HCEC 1CT (cell line): Measurements from ENCODE around the gene NID2.
A peak's percentile ranks its signal among the peaks of the same experiment; 100 is the strongest.

Source experiments
- DNase-seq: peaks from one replicate; pipeline ENCODE4 v3.0.0-alpha.2; 2017

Gene NID2

GRCh38 chr14:52079239-52079959 lies 10.5 kb upstream of the NID2 start:
- peak; percentile 80 for DNase-seq

GRCh38 chr14:52078721-52079120 lies 9.9 kb upstream of the NID2 start:
- DNase-seq = no peak

DNA sequence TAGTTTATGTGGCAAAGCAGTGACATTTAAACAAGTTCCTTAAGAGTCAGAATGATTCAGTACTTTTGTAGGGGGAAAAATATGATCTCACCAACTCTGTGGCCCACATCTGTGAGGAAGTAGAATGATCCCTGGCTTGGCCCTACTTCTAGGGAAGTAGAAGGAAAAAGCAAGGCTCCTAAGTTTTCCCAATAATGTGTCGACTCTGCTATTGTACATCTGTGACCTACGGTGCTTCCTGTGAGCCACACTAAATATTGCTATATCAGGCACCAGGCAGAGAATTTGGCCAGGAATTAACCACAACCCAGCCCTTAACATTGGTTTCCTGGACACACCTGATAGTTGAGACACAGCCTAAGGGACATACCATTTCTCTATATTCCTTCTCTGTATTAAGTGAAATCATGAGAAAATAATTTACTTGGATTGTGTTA lies 9.3 kb upstream of the NID2 start:
- peak; percentile 74 for DNase-seq

GRCh38 chr14:52077256-52077979 lies 8.6 kb upstream of the NID2 start:
- DNase-seq = peak; percentile 61

DNA sequence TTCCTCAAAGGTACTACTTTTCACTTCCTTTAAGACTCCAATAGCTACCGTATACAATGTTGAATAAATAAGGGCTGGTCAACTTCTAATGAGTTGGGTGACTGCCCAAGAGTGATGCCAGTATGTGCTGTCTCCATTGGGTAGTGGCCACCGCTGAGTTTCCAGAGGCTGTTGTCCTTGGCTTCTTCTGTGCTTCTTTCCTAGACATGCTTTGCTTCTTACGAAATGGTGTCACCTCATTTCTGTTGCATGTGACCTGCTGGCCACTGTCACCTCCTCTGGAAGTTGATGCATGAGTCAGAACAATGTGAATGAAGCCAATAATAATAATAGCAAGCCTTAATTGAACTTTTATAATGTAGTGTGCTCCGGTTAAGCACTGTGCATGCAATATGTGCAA lies 7.5 kb upstream of the NID2 start:
- peak; percentile 48 for DNase-seq

DNA sequence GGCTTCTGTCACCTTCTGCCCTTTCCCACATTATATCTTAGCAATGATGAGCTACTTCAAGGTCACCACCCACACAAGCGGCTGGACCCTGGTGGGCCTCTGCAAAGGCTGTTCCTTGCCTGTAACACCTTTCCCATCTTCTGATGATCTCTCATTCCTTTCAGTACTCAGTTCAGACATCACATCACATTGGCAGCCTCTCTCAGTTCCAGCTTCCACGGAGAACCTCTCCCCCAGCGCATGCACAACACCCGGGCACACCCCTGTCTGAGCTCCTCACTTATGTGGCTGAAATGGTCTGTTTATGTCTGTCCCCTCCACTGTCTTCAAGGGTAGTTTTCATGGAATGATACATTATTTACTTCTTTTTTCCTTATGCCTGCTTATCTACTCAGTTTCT lies 6.5 kb upstream of the NID2 start:
- no peak for DNase-seq

DNA sequence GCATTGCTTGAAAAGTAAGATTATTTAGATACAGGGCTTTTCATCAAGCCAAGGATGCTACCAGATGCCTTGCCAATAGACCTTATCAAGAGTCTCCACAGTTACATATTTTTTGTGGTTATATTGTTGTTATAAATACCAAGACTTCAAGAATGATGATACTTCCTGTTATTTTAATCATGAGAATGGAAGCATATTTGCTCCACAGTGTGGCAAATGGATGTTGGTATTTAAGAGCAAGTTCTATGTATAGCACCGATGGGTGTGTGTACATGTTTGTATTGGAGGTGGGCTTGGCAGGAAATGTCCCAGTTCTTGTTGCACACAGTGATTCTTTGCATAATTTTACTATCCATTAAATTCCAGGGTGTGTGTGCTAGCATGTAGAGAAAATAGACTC lies 4.4 kb upstream of the NID2 start:
- DNase-seq = peak; percentile 64

- DNase-seq = no peak
These were observed 3.5 kb upstream of the NID2 start for GRCh38 chr14:52072266-52072780.

GRCh38 chr14:52071675-52072074 lies 2.8 kb upstream of the NID2 start:
- peak; percentile 61 for DNase-seq

GRCh38 chr14:52070051-52070431 lies 1.2 kb upstream of the NID2 start:
- DNase-seq = no peak

DNA sequence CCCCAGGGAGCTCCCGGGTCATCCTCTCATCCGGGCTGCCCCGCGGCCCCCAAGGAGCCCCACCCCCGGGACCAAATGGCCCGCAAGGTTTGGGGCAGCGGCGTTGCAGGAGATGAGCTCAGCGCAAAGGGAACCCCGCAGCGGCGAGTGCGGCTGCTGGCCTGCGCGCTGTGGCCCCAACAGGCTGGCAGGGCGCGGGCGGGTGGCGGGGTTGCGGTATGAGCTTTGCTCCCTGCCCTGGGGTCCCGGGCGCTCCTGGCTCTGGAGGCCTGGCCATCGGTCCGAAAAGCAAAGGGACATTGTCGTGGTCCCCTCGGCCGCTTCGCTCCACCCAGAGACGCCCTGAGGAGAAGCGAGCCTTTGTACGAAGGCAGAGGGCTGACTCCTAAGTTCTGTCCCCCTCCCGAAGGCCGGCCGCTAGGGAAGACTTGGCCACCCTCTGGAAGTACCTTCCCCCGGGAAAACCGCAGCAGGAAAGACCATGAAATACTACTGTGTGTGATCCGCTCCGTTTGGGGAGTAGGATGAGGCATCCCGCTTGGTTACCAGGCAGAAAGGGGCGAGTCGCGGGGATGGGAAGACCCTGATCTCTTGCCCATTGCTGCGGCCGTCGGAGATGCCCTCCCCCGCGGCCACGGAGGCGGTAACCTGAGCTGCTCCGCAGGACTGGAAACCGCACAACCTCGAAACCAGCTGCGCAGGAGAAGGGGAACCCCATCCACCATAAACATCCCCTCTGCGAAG lies 620 bp upstream of the NID2 start:
- DNase-seq = peak; percentile 67

- DNase-seq = peak; percentile 54
These were observed 815 bp downstream of the NID2 start for GRCh38 chr14:52067873-52068614.

DNA sequence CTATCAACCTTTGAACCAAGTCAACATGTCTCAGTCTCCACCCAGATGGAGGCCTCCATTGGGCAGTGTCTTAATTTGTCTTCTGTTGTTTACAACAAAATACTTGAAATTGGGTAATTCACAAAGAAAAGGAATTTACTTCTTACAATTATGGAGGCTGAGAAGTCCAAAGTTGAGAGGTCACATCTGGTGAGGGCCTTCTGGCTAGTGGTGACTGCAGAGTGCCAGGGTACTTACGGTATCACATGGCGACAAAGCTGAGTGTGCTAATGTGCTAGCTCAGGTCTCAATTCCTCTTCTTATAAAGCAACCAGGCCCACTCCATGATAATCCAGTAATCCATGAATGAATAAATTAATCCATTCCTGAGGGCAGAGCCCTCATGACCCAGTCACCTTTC lies 4.7 kb downstream of the NID2 start:
- DNase-seq = no peak

DNA sequence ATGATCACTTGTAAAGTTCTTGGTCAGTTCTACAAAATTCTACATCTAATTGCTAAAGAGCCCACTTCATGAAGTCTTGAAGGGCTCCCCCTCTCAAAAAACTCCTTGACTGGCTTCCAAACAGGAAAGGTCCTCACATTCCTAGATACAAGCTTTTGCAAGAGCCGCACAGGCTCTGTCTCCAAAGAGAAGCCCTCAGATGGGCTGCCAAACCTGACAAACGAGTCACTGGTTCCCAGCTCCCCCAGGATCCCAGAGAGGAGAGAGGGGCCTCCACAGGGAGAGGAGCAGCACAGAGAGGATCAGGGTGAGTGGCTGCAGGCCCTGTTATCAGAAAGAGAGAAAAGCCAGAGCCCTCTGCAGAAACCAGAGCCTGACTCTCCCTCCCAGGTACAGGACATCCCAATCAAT lies 5.8 kb downstream of the NID2 start:
- DNase-seq = no peak

GRCh38 chr14:52061890-52062289 lies 7.0 kb downstream of the NID2 start:
- DNase-seq = no peak

DNA sequence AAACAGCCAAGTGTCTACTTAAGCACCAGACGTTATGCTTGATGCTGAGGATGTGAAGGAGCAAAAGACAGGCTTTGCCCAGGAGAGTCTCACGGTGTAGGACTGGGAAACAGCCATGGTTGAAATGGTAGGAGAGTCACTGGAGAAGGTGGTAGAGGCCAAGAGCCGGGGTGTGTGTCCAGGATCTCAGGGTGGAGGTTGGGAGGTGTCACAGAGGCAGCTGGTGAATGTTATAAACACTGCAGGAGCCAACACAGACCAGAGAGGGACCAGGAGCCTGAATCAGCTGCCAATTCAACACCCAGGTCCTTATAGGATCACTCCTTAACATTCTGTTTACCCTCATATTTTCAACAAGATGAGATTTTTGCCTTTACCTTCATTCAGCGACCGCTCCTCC lies 7.5 kb downstream of the NID2 start:
- DNase-seq = no peak

GRCh38 chr14:52060080-52060479 lies 8.8 kb downstream of the NID2 start:
- no peak for DNase-seq

DNA sequence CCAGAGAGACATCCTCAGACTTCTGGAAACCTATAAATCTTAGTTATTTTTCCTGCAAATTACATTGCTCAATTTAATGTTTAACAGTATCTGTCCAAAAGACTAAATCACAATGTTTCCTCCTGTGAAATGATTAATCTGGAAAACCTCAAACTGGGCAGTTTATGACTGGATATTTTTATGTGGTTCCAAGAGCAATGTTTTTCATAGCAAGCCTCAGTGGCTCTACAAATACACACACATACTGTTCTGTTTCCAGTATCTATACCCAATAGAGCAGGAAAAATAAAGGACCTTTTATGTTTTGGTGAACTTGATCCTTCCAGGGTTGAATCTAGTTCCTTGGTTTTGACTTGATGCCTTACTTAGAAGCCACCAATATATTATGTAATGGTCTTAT lies 9.2 kb downstream of the NID2 start:
- DNase-seq = no peak

DNA sequence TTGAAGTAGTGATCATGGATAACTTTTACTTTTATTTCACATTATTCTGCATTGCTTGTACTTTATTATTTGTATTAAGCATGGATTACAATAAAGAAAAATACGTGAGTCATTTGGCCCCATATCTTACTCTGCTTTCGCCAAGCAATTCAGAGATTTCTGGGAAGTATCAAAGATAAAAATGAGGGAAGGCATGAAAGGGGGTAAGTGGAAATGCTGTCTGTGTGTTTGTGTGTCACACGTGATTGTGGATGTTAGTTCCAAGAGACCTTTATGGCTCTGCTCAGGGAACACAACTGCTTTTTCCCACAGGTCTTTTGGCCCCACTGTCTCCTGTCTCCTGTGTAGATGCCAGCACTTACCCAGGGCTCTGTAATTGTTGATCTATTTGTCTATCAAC lies 10.5 kb downstream of the NID2 start:
- no peak for DNase-seq

DNA sequence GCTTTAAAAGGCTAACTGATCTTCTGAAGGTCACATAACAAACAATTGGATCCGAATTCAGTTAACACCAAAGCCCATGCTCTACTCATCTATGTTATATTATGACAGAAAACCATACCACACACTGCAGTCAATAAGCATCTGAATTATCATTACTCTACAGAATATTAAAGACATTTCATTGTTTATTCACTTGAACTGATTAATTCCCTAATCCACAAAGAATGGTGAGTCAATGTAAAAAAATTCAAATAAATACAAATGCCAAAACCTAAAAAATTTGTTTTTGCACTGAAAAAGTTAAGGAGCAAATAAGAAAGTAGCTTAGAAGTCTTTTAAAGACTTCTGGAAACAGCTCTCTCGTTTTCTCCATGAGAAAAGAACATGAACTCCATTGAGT lies 13.7 kb downstream of the NID2 start:
- DNase-seq = peak; percentile 29

GRCh38 chr14:52054678-52055077 lies 14.2 kb downstream of the NID2 start:
- no peak for DNase-seq

GRCh38 chr14:52053044-52053443 lies 15.8 kb downstream of the NID2 start:
- DNase-seq = no peak
